MV-4-11 (cell line): ENCODE data around the gene CPAMD8.

Experiments used
- DNase-seq: peaks from one replicate; lab custom pipeline; 2025; lab: John Stamatoyannopoulos, UW

The CPAMD8 gene

GRCh38 chr19:16873594-16873993 is 153.0 kb downstream of the CPAMD8 start:
- DNase-seq = no peak

- no peak for DNase-seq
Measured at GRCh38 chr19:16872728-16873127, 153.9 kb downstream of the CPAMD8 start.

GRCh38 chr19:16871871-16872270 is 154.7 kb downstream of the CPAMD8 start:
- DNase-seq = no peak

- no peak for DNase-seq
Measured at GRCh38 chr19:16869331-16869972, 157.2 kb downstream of the CPAMD8 start.

- DNase-seq = no peak
Measured at GRCh38 chr19:16868423-16869130, 158.0 kb downstream of the CPAMD8 start.

- DNase-seq = no peak
Measured at GRCh38 chr19:16867211-16867610, 159.4 kb downstream of the CPAMD8 start.

- DNase-seq = peak; percentile 95
Measured at GRCh38 chr19:16862826-16863415, 163.7 kb downstream of the CPAMD8 start.

GRCh38 chr19:16861834-16862233 is 164.8 kb downstream of the CPAMD8 start:
- DNase-seq = no peak

GRCh38 chr19:16861011-16861410 is 165.6 kb downstream of the CPAMD8 start:
- DNase-seq = no peak

GRCh38 chr19:16860118-16860517 is 166.5 kb downstream of the CPAMD8 start:
- DNase-seq = no peak

GRCh38 chr19:16859626-16860025 is 167.0 kb downstream of the CPAMD8 start:
- no peak for DNase-seq

- DNase-seq = no peak
Measured at GRCh38 chr19:16856091-16856490, 170.5 kb downstream of the CPAMD8 start.

- no peak for DNase-seq
Measured at GRCh38 chr19:16853066-16853465, 173.5 kb downstream of the CPAMD8 start.

- DNase-seq = no peak
Measured at GRCh38 chr19:16851031-16851712, 175.4 kb downstream of the CPAMD8 start.

GRCh38 chr19:16850133-16850532 is 176.5 kb downstream of the CPAMD8 start:
- no peak for DNase-seq

GRCh38 chr19:16849168-16849567 is 177.4 kb downstream of the CPAMD8 start:
- no peak for DNase-seq

GRCh38 chr19:16847430-16847829 is 179.2 kb downstream of the CPAMD8 start:
- peak; percentile 79 for DNase-seq

GRCh38 chr19:16846901-16847300 is 179.7 kb downstream of the CPAMD8 start:
- no peak for DNase-seq
